ENCODE measurements around the gene MYBPC2.

- TF ChIP-seq CTCF (IDR thresholded peaks at IDR 0.05 in 8 of 11, conservative IDR thresholded peaks at IDR 0.05 in 3 of 11) (no peak), POLR2A (IDR thresholded peaks at IDR 0.05) (no peak), POLR2AphosphoS5 (IDR thresholded peaks at IDR 0.05) (peak; percentile 66 to 79 (median 72))
Measured at GRCh38 chr19:50434525-50434924, 1.8 kb downstream of the MYBPC2 start.

Measured in spleen (tissue), 7 donors.